Posterior cingulate gyrus (tissue), 11 donors: ENCODE measurements around the gene ZNF780A.
A peak's percentile ranks its signal among the peaks of the same experiment; 100 is the strongest.
"Not testable (repeated sequence)": the region's sequence is repeated elsewhere in the genome, so short reads cannot be mapped to it uniquely, and the experiment has no call there.

Experiments
- DNase-seq, 10 donors: peaks; one replicate each; pipeline versions ENCODE4 v3.0.0 to v3.0.0-alpha.2; 2020 to 2021; ENCODE audit warnings: mixed read lengths in 3 of 10
- intact Hi-C: fragments of 100-400 bp; cut with DNase I; formaldehyde crosslinking; loops from one replicate; pipeline ENCODE4 v1.15.1; 2023

ZNF780A gene

DNA sequence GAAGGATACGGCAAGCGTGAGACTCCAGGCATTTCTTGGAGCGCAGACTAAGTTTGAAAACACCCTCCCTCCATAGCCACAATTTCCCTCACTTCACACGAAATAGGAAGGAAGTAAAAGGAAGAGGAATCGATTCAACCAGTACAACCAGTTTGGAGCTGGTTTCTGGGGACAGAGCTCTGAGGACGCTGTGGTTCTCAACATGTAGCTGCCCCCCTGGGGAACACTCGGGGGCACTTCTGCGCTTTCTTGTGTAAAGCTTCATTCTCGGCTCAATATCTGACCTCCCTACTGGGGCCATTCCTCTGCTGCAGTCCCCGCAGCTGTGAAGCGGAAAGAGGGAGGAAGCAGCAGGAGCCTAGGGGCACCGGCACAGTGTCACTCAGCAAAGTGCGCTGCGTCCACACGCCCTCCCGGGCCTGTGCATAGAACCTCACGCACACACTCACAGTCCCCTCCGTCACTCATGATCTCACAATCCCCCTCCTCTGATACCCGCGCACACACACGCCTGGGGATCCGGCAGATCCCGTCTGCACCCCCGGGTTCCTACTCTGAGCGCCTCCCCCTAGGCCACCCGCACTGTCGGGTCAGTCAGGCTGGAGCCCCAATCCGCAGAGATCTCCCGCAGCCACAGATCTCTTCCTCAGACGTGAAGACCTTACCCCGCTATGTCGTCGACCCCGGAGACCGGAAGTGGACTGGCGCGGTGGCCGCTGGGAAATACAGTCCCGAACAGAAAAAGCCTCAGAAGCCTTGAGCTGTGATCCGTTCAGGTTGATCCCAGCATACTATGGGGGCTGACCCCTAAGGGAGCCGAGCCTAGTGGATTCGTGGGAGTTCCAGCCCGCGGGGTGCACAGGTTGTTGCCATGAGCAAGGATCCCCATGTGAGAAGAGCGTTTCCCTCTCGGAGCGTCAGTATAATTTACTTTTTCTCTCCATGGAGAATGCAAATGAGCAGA is at the start of gene ZNF780A:
TSS of gene ZNF780A (minus strand) at position 703 of the 964 bp plus-strand sequence. CDS start 6,190 bp downstream, outside the sequence.
- peak; percentile 80 to 97 (median 86) for DNase-seq
- intact Hi-C loops: no loop called here

DNA sequence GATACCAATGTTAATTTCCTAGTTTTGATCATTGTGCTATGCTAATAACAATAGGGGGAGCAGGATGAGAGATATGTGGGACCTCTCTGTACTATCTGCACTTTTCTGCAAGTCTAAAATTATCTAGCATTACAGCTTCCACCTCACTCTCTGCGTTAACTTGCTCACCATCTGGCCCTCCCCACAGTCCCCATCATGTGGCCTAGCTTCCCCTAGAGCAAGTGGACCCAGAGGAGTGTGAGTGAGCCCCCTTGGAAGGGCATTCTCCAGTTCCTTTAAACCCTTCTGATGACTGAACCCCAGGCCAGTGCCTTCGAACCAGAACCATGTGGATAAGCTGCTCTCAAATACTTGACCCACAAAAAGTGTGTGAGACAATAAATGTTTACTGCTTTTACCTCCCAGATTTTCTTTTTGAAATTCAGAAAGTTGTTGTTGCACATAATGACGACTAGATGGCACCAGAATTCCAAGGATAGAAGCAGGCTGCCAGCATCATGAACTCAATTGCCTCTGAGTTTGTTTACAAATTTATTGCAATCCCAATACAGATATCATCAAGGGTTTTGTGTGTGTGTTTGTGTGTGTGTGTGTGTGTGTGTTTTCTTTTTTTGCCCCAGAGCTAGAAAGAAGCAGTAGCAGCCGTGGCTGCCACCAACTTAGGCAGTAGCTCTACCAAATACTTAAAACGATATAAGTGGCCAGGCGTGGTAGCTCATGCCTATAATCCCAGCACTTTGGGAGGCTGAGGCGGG is 49.0 kb upstream of the ZNF780A start:
- no peak for DNase-seq
- intact Hi-C loops: loop anchor here (1.0 kb wide), 1 partner anchor 83 kb away; no protein-coding TSS in a partner anchor

DNA sequence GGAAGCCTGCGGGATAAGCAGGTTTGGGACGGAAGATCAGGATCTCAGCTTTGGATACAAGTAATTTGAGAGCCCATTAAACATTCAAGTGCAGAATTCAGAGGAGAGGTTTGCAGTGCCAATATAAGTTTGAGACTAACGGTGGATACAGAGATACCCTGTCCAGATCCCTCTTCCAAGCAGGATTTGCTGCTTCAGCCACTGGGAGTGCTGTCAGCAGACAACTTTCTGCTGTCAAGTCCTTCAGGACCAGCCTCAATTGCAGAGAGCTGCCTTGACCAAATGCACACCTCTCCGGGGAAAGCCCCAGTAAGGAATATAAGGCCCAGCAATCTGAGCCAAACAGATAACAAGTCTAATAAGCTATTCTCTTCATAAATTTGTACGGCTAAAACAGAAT is 46.1 kb upstream of the ZNF780A start:
- DNase-seq: no peak
- intact Hi-C loops: no loop called here

DNA sequence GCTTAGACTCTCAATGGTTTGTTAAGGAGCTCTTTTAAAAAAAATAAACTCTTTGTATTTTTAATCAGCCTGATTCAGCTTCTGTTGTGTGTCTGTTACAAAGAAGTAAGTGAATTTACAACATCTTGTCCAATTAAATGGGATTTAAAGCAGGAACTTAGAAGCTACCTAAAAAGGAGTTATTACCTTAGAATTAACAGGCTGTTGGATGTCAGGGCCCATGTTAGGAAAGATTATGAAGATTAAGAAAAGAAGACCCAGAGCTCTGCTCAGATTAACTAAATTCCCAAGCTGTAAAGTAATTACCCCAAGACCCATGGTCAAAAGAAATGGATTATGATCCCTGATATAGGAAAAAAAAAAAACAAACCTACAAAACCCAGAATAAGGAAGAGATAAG is 44.1 kb upstream of the ZNF780A start:
- intact Hi-C loops: no loop called here
- DNase-seq: no peak

DNA sequence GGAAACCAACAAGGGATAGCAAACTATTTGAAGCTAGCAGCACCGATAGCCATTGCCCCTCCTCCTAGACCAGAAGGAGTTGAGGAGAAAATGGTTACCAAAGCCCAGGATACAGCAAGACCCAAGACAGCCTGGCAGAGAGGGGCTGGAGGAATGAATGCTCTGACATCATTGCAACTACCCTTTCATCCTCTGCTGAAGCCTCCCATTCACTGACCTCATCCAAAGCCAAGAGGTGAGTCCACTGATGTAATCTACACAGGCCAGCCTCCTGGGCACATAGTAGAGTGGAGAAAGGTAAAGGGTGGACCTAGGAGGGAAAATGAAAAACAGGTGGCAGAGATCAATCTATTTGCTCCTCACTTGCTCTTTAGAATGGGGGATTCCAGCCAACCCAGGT is 42.7 kb upstream of the ZNF780A start:
- intact Hi-C loops: no loop called here
- DNase-seq: no peak

DNA sequence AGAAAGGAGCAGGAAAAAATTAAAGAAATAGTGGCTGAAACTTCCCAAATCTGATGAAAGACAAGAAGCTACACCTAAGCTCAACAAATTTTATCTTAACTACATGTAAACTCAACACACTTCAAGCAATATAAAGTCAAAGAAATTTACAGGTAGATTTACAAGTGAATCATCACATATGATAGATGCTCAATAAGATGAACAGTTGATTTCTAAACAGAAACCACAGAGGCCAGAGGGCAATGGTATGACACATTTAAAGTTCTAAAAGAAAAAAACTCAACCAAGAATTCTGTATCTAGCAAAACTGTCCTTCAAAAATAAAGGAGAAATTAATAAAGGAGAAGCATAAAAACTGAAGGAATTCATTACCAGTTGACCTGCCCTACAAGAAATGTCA is 39.3 kb upstream of the ZNF780A start:
- intact Hi-C loops: no loop called here
- DNase-seq: no peak

DNA sequence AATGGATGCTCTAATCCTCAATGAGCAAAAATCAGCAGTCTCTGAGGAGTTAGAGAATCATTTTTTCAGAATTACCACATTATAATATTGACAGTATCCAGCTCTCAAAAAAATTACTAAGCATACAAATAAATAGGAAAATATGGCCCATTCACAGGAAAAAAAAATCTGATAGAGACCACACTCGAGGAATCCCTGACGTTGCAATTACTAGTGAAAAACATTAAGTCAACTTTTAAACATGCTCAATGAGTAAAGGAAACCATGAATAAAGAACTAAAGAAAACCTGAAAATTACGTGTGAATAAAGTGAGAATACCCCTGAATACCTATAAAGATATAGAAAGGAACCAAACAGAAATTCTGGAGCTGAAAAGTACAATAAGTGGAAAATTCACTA is 38.7 kb upstream of the ZNF780A start:
- intact Hi-C loops: no loop called here
- no peak for DNase-seq

DNA sequence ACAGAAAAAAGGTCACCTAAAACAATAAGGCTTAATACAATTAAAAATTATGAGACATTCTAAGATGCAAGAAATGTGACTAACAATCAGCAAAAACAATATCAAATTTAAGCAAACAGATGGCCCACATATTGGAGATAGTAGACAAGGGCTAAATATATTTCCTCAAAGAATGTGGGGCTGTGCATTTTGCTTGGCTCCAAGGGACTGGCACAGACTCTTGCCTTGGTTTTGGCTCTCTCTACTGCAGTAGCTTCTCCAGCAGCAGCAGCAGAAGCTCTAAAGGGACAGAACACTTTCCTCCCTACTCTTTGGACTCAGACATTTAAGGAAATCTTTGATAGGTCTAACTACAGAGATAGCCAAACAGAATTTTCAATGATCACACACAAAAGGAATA is 38.2 kb upstream of the ZNF780A start:
- intact Hi-C loops: no loop called here
- no peak for DNase-seq

DNA sequence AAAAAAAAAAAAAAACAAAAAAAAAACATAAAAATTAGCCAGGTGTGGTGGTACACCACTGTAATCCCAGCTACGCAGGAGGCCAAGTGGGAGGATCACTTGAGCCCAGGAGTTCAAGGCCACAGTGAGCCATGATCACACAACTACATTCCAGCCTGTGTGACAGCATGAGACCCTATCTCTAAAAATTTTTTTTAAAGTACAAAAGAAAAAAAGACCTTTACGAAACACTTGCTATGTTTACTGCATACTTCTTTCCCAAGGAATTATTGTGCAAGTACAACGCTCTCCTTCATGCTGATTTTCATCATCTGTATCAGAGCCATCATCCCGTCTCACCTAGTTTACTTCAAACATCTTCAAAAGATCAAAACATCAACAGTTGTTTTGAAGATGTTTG is 28.6 kb upstream of the ZNF780A start:
- intact Hi-C loops: no loop called here
- DNase-seq: no peak

DNA sequence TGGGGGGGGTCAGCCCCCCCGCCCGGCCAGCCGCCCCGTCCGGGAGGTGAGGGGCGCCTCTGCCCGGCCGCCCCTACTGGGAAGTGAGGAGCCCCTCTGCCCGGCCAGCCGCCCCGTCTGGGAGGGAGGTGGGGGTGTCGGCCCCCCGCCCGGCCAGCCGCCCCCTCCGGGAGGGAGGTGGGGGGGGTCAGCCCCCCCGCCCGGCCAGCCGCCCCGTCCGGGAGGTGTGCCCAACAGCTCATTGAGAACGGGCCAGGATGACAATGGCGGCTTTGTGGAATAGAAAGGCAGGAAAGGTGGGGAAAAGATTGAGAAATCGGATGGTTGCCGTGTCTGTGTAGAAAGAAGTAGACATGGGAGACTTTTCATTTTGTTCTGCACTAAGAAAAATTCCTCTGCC is 27.9 kb upstream of the ZNF780A start:
- DNase-seq, intact Hi-C loops: not testable (repeated sequence)

DNA sequence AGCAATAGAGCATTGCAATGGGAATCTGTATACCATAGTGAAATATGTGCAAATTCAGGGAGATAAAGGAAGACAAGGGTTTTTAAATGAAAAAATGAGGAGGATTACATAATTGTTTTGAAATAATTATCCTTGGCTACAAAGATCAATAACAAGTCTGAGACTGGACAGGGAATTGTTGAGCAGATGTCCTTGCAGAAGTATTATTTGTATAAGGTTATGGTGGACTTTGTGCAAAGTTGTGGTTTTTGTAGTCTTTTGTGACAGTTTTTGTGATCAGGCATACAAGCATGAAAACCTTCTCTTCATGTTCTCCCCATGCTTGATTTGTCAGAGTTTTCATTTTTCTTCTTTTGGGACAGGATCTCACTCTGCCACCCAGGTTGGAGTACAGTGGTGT is 25.3 kb upstream of the ZNF780A start:
- intact Hi-C loops: no loop called here
- DNase-seq: no peak

DNA sequence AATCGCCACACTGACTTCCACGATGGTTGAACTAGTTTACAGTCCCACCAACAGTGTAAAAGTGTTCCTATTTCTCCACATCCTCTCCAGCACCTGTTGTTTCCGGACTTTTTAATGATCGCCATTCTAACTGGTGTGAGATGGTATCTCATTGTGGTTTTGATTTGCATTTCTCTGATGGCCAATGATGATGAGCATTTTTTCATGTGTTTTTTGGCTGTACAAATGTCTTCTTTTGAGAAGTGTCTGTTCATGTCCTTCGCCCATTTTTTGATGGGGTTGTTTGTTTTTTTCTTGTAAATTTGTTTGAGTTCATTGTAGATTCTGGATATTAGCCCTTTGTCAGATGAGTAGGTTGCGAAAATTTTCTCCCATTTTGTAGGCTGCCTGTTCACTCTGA is 23.4 kb upstream of the ZNF780A start:
- DNase-seq, intact Hi-C loops: not testable (repeated sequence)

DNA sequence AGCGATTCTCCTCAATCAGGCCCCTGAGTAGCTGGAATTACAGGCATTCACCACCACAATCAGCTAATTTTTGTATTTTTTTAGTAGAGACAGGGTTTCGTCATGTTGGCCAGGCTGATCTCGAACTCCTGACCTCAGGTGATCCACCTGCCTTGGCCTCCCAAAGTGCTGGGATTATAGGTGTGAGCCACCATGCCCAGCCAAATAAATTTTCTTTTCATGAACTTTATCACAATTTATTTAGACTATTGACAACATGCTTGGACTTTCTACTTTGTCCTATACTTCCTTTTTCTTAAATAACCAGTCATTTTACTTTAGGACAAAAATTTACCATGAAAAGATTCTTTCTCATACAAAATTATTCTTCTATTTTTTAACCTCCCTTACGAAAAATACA is 21.5 kb upstream of the ZNF780A start:
- DNase-seq, intact Hi-C loops: not testable (repeated sequence)

DNA sequence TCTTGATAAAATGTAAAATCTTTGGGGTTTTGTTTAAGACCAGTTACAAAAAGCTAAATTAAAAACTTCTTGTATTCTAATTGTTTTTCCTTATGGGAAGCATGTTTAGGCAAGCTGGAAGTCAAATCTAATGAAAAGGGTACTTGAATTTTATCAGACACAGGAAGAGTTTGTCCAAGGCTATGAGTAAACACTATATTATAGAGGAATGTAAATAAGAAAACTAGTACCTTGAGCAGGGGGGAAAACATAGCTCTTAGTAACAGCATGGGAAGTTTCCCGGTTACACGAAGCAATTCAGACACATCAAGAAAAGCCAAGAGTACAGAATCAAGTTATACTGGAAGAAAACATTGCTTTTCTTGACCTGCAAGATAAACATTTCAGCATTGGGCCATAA is 19.8 kb upstream of the ZNF780A start:
- intact Hi-C loops: no loop called here
- DNase-seq: no peak

DNA sequence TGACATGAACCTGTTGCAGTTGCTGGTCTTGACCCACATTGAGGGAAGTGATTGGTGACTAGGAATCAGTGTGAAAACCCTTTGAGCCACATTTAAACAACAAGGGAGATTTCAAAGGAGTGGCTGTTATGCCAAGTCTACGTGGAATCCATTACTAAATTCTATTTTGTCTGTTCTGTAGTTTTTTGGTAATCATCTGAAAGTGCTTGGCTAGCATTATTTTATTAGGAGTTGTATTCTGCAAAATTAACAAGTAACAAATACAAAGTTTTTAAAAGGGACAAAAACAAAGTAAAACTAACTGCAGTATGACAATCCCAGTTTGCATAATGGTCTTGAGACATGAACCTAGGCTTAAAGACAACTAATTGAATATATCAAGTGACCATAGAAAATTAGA is 14.0 kb upstream of the ZNF780A start:
- intact Hi-C loops: no loop called here

DNA sequence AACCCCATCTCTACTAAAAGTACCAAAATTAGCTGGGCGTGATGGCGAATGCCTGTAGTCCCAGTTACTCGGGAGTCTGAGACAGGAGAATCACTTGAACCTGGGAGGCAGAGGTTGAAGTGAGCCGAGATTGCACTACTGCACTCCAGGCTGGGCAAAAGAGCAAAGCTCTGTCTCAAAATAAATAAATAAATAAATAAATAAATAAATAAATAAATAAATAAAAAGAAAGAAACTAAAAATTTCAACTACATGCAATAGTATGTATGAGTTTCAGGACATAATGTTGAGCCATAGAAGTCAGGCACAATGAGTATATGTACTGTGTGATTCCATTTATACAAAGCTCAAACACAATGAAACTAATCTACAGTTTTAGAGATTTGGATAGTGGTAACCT is 12.9 kb upstream of the ZNF780A start:
- no peak for DNase-seq
- intact Hi-C loops: no loop called here

More for the DNA sequence above, 14.0 kb upstream of the ZNF780A start:
- DNase-seq: no peak

DNA sequence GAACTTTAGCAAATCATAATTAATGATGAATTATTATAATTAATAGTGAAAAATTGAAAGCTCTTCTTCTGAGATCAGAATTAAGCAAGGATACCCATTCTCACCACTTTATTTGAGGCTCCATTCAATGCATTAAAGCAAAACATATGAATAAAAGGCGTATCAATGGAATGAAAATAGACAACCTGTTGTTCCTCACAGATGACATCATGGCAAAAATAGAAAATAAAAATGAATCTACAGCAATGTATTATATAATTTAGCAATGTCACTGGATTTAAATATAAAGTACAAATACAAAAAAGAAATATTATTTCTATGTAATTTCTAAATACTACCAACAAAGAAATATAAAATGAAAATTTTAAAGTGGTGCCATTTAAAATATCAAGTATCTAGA is 11.1 kb upstream of the ZNF780A start:
- intact Hi-C loops: no loop called here
- DNase-seq: no peak

DNA sequence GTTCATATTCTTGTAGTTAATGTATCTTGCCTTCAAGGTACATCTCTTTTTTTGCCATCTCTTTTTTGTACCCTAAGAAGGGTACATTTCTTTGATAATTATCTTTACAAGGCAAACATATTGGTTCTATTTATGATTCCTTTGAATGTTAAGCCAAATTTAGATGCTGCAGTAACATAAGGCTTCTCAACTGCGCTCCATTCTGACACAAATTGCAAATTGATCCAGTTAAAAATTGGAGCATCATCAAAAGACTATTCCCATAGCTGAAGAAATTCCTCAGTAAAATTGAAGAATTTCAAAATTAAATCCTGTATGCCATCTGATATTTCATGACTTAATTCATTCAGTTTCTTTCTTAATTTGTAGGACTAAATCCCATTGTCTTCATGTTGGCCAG is 2.7 kb upstream of the ZNF780A start:
- DNase-seq: no peak
- intact Hi-C loops: no loop called here

DNA sequence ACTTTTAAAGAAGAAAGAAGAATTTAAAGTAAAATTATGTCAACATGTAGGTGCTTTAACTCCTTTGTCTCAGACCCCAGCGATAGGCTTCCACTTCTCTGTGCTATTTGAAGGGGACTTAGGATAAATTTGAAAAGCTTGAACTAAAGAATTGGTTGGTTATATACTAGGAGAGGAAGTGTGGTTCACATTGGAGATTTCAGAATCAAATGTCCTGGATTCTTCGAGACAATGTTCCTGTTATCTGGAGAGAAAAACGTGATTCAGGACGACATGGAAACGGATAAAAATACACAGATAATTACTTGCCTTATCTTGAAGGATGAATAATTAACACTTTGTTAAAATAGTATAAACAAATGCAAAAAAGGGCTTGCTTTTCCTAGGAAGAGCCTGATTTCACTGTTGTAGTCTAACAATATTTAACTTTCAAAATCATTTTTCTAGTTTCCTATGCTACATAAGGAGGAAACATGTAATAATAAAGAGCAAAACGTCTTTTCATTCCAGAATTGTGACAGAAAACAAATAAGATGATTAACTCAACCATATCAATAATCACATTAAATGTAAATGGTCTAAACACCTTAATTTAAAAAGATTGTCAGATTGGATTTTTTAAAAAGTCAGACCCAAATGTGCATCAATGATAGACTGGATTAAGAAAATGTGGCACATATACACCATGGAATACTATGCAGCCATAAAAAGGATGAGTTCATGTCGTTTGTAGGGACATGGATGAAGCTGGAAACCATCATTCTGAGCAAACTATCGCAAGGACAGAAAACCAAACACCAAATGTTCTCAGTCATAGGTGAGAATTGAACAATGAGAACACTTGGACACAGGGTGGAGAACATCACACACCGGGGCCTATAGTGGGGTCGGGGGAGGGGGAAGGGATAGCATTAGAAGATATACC is 724 bp upstream of the ZNF780A start:
- DNase-seq: no peak
- intact Hi-C loops: no loop called here

DNA sequence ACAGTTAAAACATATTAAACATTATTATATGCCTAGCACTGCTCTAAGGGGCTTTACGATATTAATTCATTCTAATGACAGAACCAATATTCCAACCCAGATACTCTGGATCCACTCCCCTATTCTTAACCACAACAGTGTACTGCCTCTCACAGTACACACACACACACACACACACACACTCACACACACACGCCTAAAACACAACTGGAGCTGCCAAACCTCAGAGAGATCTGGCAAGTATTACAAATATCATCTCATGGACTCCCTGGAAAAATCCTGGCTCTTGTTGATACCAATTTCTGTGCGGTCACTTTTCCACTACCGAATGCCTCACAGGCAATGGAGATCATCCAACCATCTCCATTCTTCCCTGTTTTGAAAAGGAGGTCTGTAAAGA is 1.3 kb downstream of the ZNF780A start:
- intact Hi-C loops: no loop called here
- peak in 1 of 10 donors; percentile 2 for DNase-seq
